Stimulated activated CD8-positive, alpha-beta memory T cell treated with anti-CD3 and anti-CD28 coated beads, Interleukin-15, amount 100 ng/mL, for 4 hours (primary cell): ENCODE results near the gene MOV10L1.
"Not testable (repeated sequence)": the region's sequence is repeated elsewhere in the genome, so short reads cannot be mapped to it uniquely, and the experiment has no call there.

Source experiments
- DNase-seq, 2 donors: peaks; one replicate each; pipeline ENCODE4 v3.0.0-alpha.2; 2020; ENCODE audit warnings: low read depth in 2 of 2

Gene MOV10L1

DNA sequence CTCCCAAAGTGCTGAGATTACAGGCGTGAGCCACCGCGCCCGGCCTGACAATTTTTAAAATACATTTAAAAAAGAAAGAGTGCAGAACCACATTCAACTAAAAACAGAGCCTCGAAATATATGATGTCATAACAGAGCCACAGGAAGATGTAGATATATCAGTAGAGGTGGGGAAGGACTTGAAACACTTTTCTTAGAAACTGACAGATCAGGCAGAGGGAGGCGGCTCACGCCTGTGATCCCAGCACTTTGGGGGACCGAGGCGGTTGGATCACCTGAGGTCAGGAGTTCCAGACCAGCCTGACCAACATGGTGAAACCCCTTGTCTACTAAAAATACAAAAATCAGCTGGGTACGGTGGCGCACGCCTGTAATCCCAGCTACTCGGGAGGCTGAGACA is 11.6 kb upstream of the MOV10L1 start:
- no peak for DNase-seq

DNA sequence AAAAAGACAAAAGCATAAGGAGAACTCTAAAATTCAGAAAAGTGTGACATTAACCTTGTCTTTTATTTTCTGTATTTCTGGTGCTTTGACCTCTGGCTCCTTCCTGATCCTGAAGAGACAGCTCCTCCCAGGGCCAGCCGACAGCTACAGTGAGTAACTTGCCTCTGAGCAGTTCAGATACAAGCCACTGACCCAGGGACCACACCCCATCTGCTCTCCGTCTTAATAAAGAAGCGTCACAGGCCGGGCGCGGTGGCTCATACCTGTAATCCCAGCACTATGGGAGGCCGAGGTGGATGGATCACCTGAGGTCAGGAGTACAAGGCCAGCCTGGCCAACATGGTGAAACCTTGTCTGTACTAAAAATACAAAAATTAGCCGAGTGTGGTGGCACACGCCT is 11.0 kb upstream of the MOV10L1 start:
- no peak for DNase-seq

DNA sequence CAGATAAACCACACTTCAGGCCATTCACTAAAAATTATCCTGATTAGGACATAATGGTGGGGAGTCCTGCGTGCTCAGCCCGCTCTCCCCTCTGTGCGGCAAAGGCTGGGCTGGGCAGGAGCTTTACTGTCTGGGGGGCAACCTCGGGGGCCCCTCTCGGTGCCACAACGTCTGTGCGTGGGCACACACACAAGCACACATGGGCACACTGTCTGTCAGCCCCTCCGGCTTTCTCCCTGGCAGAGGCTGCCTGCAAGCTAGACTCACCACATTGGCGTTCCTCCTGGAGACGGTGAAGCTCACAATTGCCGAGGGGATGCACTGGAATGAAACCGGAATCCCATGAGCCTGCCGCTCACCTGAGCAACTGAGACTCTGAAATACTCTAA is 9.7 kb upstream of the MOV10L1 start:
- DNase-seq = no peak

DNA sequence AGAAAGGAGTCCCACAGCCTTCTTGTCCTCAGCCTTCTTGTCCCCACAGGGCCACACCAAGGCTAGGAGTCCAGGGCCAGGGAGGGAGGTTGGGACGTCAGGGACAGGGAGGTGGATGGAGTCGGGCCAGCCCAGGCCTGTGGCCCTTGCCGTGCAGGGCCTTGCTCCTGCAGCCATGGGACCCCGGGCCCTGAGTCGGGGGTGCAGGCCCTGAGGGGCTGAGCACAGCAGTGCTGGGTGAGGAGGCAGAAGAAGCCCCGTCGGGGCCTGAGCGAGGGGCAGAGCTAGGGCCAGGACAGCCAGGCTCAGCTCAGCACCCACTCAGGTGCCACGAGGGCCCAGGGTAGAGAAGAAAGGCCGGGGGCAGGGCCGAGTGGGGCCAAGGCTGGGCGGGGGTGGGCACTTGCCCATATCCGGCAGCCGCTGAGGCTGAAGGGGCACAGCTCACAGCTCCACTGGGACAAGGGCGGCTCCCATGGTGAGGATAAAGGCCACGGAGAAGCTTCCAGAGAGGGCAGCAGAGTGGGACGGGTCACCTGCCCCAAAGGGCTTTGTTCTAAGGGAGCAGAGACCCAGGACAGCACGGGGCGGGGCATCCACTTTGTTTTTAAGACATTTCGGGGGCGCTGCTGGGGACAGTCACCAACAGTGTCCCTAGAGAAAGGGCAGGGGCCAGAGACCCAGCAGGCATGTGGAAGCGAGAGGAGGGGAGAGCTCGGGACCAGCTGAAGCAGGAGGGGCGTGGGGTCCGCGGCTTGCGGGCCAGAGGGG is 8.2 kb upstream of the MOV10L1 start:
- DNase-seq = no peak

DNA sequence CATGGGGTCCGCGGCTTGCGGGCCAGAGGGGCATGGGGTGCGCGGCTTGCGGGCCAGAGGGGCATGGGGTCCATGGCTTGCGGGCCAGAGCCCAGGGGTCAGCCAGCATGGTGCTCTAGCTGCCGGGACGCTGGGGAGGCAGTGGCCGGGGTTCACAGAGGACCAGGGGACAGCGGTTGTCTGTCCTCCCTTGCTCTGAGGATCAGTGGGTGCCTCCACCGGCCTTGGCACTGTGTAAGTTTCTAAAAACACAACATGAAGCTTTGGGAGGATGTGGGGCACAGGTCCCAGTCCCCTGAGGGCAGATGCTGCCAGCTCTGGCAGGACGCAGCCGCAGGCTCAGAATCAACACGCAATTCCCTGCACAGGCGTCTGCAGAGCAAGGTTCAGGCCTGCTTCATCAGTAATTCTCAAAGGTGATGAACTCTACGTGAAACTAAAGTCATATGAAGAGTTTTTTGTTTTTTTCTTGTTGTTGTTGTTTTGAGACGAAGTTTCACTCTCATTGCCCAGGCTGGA is 7.5 kb upstream of the MOV10L1 start:
- DNase-seq = no peak

DNA sequence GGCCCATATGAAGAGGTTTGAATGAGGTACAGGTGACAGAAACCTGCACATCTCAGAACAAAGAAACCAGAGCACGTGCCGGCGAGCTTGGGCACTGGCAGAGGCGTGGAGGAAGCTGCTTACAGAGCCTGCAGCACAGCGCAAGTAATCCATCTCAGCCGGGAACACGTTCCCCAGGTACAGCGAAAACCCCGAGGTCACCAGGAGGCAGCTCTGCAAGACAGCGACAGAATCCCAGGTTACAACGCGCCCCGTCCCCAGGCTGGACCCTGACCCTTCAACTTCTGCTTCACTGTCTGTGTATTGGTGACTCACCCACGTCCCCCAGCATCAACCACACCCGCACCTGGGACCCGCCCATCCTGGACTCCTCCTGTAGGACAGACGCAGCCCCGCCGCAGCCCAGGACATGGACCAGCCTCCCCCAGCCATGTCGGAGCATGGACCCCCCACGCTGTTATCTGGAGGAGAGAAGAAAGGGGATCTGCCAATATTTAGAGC is 6.8 kb upstream of the MOV10L1 start:
- no peak for DNase-seq

DNA sequence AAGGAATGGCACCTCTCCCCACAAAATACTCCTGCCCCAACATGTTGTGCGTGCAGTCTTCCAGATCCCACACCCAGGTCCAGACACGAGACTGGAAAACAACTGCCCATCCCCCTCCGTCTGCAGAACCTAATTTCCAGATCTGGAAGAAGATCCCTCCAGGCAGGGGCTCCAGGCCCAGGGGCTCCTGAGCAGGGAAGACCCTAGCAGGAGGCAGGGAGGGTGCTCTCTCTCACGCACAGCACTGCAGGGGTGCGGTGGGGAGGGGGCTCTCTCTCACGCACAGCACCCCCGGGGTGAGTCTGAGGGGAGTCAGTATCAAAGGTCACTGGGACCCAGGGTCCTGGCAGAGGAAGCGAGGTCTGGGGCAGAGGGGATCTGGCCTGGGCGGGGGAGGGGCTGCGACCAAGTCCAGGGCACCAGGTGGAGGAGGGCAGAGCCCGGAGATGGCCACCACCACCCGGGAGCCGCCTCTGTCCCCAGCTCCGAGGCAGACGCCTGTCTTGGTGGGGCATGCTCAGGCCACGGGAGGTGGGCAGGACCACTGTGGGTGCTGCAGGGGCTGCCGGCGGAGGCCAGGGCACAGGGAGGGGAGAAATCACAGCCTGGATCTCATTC is 6.2 kb upstream of the MOV10L1 start:
- DNase-seq = no peak

DNA sequence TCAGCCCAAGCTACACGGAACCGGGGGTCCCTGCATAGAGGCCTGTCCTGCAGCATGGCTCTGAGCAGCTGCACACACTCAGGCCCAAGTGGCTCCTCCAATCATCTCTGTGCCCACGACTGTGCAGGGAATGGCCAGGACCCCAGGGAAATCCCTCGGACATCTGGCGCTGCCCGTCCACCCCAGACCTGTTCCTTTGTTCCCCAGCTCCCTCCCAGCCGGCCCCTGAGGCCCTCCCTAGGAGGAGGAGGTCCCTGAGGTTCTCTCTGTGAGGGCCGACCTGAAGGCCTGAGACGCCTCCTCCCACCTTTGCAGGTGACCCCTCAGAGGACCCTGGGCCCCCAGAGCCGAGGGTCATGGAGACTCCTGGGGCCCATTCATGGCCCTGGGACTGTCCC is 5.7 kb upstream of the MOV10L1 start:
- no peak for DNase-seq

DNA sequence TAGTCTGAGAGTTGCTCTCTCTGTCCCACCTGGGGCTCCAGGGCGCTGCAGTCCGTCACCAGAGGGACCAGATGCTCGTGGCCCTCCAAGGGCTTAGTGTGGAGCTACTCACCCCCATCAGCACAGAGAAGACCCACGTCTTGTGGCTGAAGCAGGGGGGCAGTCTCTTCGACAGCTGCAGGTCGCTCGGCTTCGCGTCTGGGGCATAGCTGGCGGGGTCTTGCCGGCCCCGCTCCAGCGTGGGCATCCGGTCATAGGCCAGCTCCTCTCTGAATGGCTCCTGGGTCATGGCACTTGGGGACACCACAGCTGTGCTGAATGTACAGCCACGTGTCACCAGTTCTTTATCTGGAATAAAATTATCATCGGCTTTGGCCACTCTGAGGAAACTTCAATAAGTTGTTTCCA is 5.2 kb upstream of the MOV10L1 start:
- DNase-seq = no peak

DNA sequence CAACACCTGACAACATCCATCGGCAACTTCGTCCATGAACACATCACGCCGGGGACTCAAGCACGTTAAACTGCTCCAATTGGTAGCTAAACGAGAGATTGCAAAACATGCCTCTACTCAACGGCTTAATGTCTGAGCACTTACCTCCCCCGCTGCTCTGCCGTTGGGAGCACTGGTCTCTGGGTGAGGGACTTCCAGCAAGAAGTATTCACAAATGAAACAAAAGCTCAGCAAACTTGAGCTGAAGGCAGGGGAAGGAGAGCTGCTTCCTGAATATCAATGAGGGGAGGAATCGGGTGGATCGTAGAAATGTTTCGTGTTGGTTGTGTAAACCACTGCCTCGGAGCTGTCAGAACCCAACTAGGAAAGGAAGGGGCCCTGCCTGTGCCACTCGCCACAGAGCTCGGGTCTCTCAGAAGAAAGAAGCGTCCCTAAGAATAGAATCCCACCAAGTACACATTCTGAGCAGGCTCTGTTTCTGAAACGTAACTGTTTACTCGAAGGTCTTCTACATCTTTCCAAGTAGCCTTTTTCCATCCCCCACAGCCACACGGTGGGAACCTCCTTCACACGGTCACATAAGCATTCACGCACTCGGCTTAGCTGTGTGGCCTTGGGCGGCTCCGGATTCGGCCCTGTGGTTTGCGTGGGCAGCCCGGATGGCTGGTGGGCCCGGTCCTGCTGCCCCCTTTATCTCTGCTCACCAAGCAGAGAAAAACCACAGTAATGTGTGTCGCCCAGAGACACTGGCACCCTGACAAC is 4.4 kb upstream of the MOV10L1 start, which contains the start of gene MLC1:
Gene MLC1, minus strand, starts transcription at position 216 of the 762 bp plus-strand sequence. CDS start 524 bp downstream, outside the sequence.
- DNase-seq = no peak

DNA sequence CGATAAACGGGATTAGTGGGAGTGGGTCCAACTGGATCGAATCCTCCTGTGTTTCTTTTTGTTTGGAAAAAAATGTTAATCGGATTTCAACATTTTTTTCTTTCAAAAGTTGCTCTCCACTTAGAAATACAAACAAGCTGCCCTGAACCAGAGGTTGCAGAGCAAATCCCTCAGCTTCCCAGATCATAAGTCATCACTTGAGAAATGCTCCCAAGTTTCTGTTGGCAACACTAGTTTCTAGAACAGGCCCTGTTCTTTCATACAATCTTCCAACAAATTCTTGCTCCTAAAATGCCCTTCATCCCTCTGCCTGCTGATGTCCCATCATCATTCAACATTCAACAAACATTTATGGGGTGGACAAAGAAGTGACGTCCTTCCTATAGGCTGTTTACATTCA is 3.3 kb upstream of the MOV10L1 start:
- no peak for DNase-seq

DNA sequence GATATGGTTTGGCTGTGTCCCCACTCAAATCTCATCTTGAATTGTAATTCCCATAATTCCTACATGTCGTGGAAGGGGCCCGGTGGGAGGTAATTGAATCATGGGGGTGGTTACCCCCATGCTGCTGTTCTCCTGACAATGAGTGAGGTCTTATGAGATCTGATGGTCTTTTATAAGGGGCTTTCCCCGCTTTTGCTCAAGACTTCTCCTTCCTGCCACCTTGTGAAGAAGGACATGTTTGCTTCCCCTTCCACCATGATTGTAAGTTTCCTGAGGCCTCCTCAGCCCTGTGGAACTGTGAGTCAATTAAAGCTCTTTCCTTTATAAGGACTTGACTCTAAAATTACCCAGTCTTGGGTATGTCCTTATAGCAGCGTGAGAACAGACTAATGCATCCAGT is 2.8 kb upstream of the MOV10L1 start:
- not testable (repeated sequence) for DNase-seq

DNA sequence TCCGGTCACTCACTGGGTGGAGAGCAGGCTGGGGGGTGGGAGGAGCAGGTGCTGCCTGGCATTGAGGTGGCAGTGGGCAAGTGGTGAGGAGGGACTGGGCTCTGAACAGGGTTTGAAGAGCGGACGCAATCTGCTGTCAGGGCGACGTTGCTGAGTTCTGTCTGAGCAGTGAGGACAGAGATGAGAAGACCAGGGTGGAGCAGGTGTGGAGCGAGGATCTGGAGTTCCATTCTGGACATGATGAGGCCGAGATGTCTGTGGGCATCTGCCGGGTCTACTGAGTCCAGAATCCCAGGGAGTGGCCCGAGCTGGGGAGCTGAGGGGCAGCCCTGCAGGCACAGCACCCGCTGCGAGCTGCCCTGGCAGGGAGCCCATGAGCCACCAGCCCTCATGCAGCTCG is 2.2 kb upstream of the MOV10L1 start:
- no peak for DNase-seq

DNA sequence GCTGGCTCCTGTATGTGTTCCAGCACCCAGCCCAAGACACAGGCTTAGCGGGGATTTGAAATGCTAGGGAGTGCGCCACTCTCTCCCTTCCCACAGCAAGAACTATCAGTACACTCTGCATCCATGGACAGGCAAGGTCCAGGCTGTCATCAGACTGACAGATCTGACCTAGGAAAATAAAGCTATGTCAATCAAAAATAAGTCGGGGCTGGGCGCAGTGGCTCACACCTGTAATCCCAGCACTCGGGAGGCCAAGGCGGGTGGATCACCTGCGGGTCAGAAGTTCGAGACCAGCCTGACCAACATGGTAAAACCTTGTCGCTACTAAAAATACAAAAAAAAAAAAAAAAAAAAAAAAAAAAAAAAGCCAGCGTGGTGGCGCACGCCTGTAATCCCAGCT is 1.7 kb upstream of the MOV10L1 start:
- DNase-seq = no peak

DNA sequence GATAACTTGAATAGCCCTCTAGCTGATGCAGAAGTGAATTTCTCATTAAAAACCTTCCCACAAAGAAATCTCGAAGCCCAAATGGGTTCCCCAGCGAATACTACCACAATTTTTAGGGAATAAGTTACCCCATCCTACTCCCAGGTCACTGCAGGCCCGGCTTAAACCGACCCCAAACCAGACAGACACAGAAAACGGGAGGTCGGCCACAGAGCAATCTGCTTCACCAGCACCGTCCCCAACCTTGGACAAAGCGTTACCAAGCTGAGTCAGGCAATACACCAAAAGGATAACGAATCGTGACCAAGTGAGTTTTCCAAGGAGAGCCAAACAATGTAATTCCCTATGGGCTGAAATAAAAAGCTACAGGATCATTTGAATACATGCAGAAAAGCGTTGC is 575 bp upstream of the MOV10L1 start:
- no peak for DNase-seq

DNA sequence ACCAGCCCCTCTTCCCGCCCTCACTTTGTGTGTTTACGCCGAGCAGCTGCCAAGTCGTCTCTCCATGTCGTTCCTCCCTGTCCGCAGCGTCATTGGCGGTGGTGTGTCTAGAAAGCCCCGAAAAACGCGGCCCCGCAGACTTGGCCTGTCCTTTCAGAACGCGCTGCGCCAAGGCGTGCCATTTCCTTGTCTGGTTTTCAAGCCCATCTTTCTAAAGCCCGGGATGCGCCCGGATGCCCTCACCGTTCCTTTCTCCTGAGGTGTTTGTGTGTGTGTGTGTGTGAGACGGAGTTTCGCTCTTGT is 557 bp downstream of the MOV10L1 start:
- no peak for DNase-seq

DNA sequence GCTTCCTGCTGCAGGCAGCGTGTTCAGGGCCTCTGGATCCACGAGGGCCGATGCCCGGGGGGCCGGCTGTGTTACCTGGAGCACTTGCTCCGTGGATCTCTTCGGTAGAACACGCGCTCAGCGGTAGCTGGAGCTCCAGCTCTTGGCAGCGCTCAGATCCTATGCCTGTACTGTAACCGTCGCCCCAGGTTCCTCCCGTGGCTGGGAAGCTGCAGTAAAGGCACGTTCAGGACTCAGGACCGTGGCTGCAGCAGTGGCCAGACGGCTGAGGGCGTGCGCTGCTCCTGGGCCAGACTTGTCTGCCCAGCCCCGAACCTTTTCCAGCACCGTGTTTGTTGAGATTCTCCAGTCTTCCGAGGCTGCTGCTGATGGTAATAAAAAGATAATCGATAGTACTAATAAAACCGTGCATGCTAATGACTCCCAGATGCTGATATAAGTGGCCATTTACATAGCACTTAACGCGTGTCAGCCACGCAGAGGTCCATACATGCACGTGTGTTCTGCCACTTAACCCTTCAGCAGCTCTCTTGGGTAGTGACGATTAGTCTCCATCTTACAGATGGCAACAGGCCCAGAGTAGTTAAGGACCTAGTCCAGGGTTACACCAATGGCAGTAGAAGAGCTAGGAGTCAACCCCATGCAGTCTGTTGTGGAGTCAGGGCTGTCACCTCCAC is 1.4 kb downstream of the MOV10L1 start:
- DNase-seq = no peak

DNA sequence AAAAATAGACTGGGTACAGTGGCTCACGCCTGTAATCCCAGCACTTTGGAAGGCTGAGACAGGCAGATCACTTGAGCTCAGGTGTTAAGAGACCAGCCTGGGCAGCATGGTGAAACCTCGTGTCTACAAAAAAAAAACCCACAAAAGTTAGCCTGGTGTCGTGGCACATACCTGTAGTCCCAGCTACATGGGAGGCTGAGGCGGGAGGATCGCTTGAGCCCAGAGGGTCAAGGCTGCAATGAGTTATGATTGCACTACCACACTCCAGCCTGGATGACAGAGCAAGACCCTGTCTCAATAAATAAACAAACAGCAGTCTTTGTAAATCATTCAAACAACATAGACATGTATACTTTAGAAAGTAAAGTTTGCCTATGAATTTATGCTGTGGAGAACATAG is 2.5 kb downstream of the MOV10L1 start:
- no peak for DNase-seq

DNA sequence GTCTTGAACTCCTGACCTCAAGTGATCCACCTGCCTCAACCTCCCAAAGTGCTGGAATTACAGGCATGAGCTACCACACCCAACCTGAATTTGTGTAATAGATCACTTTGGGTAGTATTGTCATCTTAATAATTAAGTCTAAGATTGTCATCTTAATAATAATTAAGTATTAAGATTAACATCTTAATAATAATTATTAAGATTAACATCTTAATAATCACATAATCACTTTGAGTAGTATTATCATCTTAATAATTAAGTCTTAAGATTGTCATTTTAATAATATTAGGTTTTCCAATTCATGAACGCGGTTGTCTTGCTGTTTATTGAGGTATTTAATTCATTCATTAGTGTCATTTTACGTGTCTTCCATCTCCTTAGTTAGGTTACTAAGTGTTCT is 8.2 kb downstream of the MOV10L1 start:
- DNase-seq = no peak

DNA sequence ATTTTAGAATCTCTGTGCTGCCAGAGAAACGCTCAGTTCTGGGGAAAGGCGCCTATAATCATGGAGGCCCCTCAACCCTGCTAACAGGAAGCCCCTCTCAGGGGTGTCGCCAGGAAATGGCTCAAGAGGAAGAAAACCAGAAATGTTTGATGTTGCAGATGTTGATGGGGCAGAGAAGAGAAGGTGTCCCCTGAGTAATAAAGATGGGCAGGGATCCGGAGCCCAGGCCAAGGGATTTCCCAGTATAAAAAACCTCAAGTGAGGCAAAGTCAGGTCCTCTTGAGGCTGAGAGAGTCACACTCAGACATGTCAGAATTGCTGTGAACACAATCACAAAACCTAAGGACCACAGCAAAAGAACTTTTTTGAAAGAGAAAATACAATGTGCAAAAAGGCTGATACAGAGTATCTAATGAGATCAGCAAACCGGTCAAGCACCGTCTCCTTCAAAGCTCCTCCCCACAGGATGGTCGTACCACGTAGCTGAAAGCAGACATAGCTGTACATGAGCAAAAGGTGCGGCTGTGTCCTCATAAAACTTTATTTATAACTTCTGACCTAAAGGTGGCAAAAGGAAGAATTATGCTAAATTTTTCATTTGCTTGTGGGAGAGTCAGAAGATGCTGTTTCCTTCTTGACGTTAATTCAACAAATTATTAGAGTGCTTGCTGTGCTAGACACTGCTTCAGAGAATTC is 12.2 kb downstream of the MOV10L1 start:
- no peak for DNase-seq

DNA sequence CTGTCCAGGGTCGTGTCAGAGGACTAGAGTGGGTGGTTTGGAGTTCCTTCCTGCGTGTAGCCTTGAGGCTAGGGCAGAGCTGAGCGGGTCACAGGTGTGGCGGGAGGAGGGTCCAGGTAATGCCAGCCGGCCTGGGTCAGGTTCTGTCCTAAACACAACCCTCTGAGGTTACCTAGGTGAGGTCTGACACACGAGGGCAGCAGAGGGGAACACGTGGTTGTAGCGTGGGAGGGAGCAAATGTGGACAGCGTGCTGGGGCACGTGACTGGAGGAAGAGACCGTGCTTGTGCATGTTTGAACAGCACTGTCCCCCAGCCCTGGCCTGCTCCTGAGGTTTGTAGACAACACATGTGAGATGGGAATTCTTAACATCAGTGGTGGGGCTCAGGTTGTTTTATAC is 13.1 kb downstream of the MOV10L1 start:
- DNase-seq = no peak

DNA sequence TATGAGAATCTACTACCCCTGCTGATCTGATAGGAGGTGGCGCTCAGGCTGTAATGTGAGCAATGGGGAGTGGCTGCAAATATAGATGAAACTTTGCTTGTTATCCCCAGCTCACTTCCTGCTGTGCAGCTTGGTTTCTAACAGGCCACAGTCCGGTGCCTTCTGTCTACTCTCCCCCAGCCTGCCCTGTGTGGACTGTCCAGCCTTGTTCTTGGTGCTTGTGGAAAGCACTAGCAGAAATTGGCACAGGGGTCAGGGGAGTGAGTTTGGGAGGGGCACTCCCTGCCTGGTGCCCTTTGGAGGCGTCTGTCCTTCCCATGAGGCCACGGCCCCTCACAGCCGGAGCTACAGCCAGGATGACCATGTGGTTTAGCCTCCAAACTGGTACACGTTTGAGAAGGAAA is 14.3 kb downstream of the MOV10L1 start:
- no peak for DNase-seq
